ENCODE measurements around the gene LIMS2.

Gene LIMS2

GRCh38 chr2:127607399-127607908 is 67.9 kb downstream of the LIMS2 start:
- Histone ChIP-seq H3K4me2 (ENCODE audit: low read depth, low read length, poor library complexity, severe bottlenecking) (no peak overlapping the region), H3K27me3 (ENCODE audit: insufficient read depth, low read length, poor library complexity, severe bottlenecking) (no peaks in the 10 kb centered on the region), H3F3A (ENCODE audit: low read depth) (no peaks in the 10 kb centered on the region), H3K9me2 (replicated peaks; ENCODE audit: low read depth, low read length) (no peaks in the 10 kb centered on the region), H2AFZ (ENCODE audit: low read length) (no peak overlapping the region), H3K4me1 (ENCODE audit: insufficient read depth, low read length, poor library complexity, severe bottlenecking) (peaks cover 37% of the 10 kb centered on the region), H3K4me3 (ENCODE audit: low read length, poor library complexity, severe bottlenecking) (no peak overlapping the region), H4K20me1 (ENCODE audit: insufficient read depth, low read length, poor library complexity, severe bottlenecking) (no peaks in the 10 kb centered on the region), H3K9me3 (ENCODE audit: insufficient read depth, low read depth, low read length) (peaks cover 8% of the 10 kb centered on the region; the same call in 1 of the 2 replicates), H3K79me2 (ENCODE audit: insufficient read depth, low read length) (no peaks in the 10 kb centered on the region), H3K9ac (ENCODE audit: low read depth, low read length, poor library complexity, severe bottlenecking) (no peak overlapping the region), H3K36me3 (ENCODE audit: insufficient read depth, low read length) (no peaks in the 10 kb centered on the region)
- TF ChIP-seq EZH2phosphoT487 (IDR thresholded peaks at IDR 0.05; ENCODE audit: borderline replicate concordance) (no peak), CTCF (conservative IDR thresholded peaks at IDR 0.05; ENCODE audit: low read length) (no peak)

GRCh38 chr2:127606625-127607398 is 68.5 kb downstream of the LIMS2 start:
- no peaks in the 10 kb centered on the region for H4K20me1 ChIP-seq (ENCODE audit: insufficient read depth, low read length, poor library complexity, severe bottlenecking)
- no peak overlapping the region for H3K4me2 ChIP-seq (ENCODE audit: low read depth, low read length, poor library complexity, severe bottlenecking)

GRCh38 chr2:127605691-127606263 is 69.6 kb downstream of the LIMS2 start:
- Histone ChIP-seq H3K4me1 (ENCODE audit: insufficient read depth, low read length, poor library complexity, severe bottlenecking) (peaks cover 37% of the 10 kb centered on the region), H2AFZ (ENCODE audit: low read length) (0 out of 2 replicates have a peak overlapping the region, but pooled peaks have one; percentile 15), H3K4me2 (ENCODE audit: low read depth, low read length, poor library complexity, severe bottlenecking) (no peak overlapping the region), H3K9me2 (replicated peaks; ENCODE audit: low read depth, low read length) (no peaks in the 10 kb centered on the region), H3F3A (ENCODE audit: low read depth) (no peaks in the 10 kb centered on the region), H3K27me3 (ENCODE audit: insufficient read depth, low read length, poor library complexity, severe bottlenecking) (no peaks in the 10 kb centered on the region), H3K79me2 (ENCODE audit: insufficient read depth, low read length) (no peaks in the 10 kb centered on the region), H3K4me3 (ENCODE audit: low read length, poor library complexity, severe bottlenecking) (no peak overlapping the region), H3K9ac (ENCODE audit: low read depth, low read length, poor library complexity, severe bottlenecking) (no peak overlapping the region), H4K20me1 (ENCODE audit: insufficient read depth, low read length, poor library complexity, severe bottlenecking) (no peaks in the 10 kb centered on the region), H3K9me3 (ENCODE audit: insufficient read depth, low read depth, low read length) (peaks cover 8% of the 10 kb centered on the region; the same call in 1 of the 2 replicates), H3K36me3 (ENCODE audit: insufficient read depth, low read length) (no peaks in the 10 kb centered on the region)
- TF ChIP-seq EZH2phosphoT487 (IDR thresholded peaks at IDR 0.05; ENCODE audit: borderline replicate concordance): no peak
- TF ChIP-seq CTCF (conservative IDR thresholded peaks at IDR 0.05; ENCODE audit: low read length): no peak

More at GRCh38 chr2:127606625-127607398, 68.5 kb downstream of the LIMS2 start:
- Histone ChIP-seq H3K4me1 (ENCODE audit: insufficient read depth, low read length, poor library complexity, severe bottlenecking) (peaks cover 37% of the 10 kb centered on the region), H3K9me3 (ENCODE audit: insufficient read depth, low read depth, low read length) (peaks cover 8% of the 10 kb centered on the region; the same call in 1 of the 2 replicates), H3K79me2 (ENCODE audit: insufficient read depth, low read length) (no peaks in the 10 kb centered on the region), H3K4me3 (ENCODE audit: low read length, poor library complexity, severe bottlenecking) (no peak overlapping the region), H3K9ac (ENCODE audit: low read depth, low read length, poor library complexity, severe bottlenecking) (no peak overlapping the region), H3K9me2 (replicated peaks; ENCODE audit: low read depth, low read length) (no peaks in the 10 kb centered on the region), H3K27me3 (ENCODE audit: insufficient read depth, low read length, poor library complexity, severe bottlenecking) (no peaks in the 10 kb centered on the region), H3F3A (ENCODE audit: low read depth) (no peaks in the 10 kb centered on the region), H2AFZ (ENCODE audit: low read length) (no peak overlapping the region), H3K36me3 (ENCODE audit: insufficient read depth, low read length) (no peaks in the 10 kb centered on the region)
- no peak for TF ChIP-seq EZH2phosphoT487 (IDR thresholded peaks at IDR 0.05; ENCODE audit: borderline replicate concordance)
- TF ChIP-seq CTCF (conservative IDR thresholded peaks at IDR 0.05; ENCODE audit: low read length): no peak

Data from Loucy (cell line).